Keratinocyte (primary cell): ENCODE results near the gene DNPEP. TPM values are rescaled to one million over a fixed set of nuclear protein-coding genes. Genes with fewer than 3 reads are reported as not detected.

ENCODE experiments used
- DNase-seq: peaks from one replicate; pipeline ENCODE4 v3.0.0-alpha.2; 2011; ENCODE audit warnings: low read depth, missing footprints, low spot score
- FAIRE-seq: peaks from 2 replicates; lab custom pipeline; 2011; peaks lifted over from hg19 to GRCh38; lab: Jason Lieb, UNC
- H2AFZ ChIP-seq: 2 replicates; pipeline ENCODE4 v1.6.0; 2012; ENCODE audit warnings: low read length, control low read depth, inconsistent platforms; ENCODE audit not compliant: control insufficient read depth
- H3K27ac ChIP-seq: 2 replicates; pipeline ENCODE4 v1.5.1; 2011; ENCODE audit warnings: low read length; ENCODE audit not compliant: control insufficient read depth, insufficient read depth
- H3K27me3 ChIP-seq: 3 replicates; pipeline ENCODE4 v1.6.0; 2011; ENCODE audit warnings: low read length; ENCODE audit not compliant: control insufficient read depth, insufficient read depth; ENCODE audit errors: extremely low read depth
- H3K36me3 ChIP-seq, 2 experiments: 2 replicates in 1 of 2; 3 replicates in 1 of 2; pipeline ENCODE4 v1.5.1; 2011; ENCODE audit warnings: low read length in 2 of 2, mild to moderate bottlenecking in 1 of 2; ENCODE audit not compliant: control insufficient read depth in 2 of 2, insufficient read depth in 2 of 2; ENCODE audit errors: extremely low read depth in 1 of 2
- H3K4me1 ChIP-seq: 3 replicates; pipeline ENCODE4 v1.5.1; 2011; ENCODE audit warnings: low read length; ENCODE audit not compliant: control insufficient read depth, insufficient read depth; ENCODE audit errors: extremely low read depth
- H3K4me2 ChIP-seq: 3 replicates; pipeline ENCODE4 v1.6.0; 2011; ENCODE audit warnings: low read depth, low read length; ENCODE audit not compliant: control insufficient read depth, insufficient read depth; ENCODE audit errors: extremely low read depth
- H3K4me3 ChIP-seq, 3 experiments: fragments of 200-600 bp in 1 of 3; sonication (generic) in 1 of 3; 2 replicates in 2 of 3; 3 replicates in 1 of 3; pipeline ENCODE4 v1.5.1; 2011 to 2016; ENCODE audit warnings: low read length in 3 of 3, mild to moderate bottlenecking in 3 of 3, control low read depth in 2 of 3, inconsistent platforms in 1 of 3, low read depth in 1 of 3, mixed read lengths in 1 of 3, mixed run types in 1 of 3, moderate library complexity in 1 of 3; ENCODE audit not compliant: control insufficient read depth in 2 of 3, insufficient read depth in 2 of 3; ENCODE audit errors: extremely low read depth in 1 of 3
- H3K79me2 ChIP-seq: 2 replicates; pipeline ENCODE4 v1.6.0; 2012; ENCODE audit warnings: low read length; ENCODE audit not compliant: control insufficient read depth, insufficient read depth
- H3K9ac ChIP-seq: 3 replicates; pipeline ENCODE4 v1.6.0; 2011; ENCODE audit warnings: low read length; ENCODE audit not compliant: control insufficient read depth, insufficient read depth; ENCODE audit errors: extremely low read depth
- H3K9me1 ChIP-seq: 3 replicates; pipeline ENCODE4 v1.6.0; 2011; ENCODE audit warnings: low read length; ENCODE audit not compliant: control insufficient read depth, insufficient read depth; ENCODE audit errors: extremely low read depth
- H3K9me3 ChIP-seq: 2 replicates; pipeline ENCODE4 v1.5.1; 2012; ENCODE audit warnings: low read depth, low read length; ENCODE audit not compliant: control insufficient read depth
- H4K20me1 ChIP-seq: 3 replicates; pipeline ENCODE4 v1.6.0; 2011; ENCODE audit warnings: low read length; ENCODE audit not compliant: control insufficient read depth, insufficient read depth; ENCODE audit errors: extremely low read depth
- CTCF ChIP-seq, 3 experiments: IDR thresholded peaks in 1 of 3; conservative IDR thresholded peaks in 1 of 3; optimal IDR thresholded peaks in 1 of 3; 2 replicates in 2 of 3; 3 replicates in 1 of 3; pipeline versions ENCODE3 to v1.5.1; 2011; ENCODE audit warnings: low read length in 3 of 3, mild to moderate bottlenecking in 3 of 3, moderate library complexity in 2 of 3, control low read depth in 1 of 3, inconsistent platforms in 1 of 3; ENCODE audit not compliant: insufficient read depth in 2 of 3; ENCODE audit errors: extremely low read depth in 1 of 3
- EZH2 ChIP-seq: IDR thresholded peaks from one replicate; pipeline ENCODE4 v1.6.1; 2012; ENCODE audit warnings: inconsistent platforms, mild to moderate bottlenecking, low read length, moderate library complexity
- dilution Hi-C: fragments of 300-500 bp; cut with MboI; formaldehyde crosslinking; loops from one replicate; pipeline ENCODE4 v1.7.0; 2020; ENCODE audit warnings: low sequenced_read_pairs; ENCODE audit not compliant: extremely low pct_ligation_motif_present
- polyA plus RNA-seq, 5 experiments: library from polyadenylated mRNA; depleted of rRNA in 3 of 5; stranded (reverse) in 3 of 5; stranded (forward) in 1 of 5; unstranded in 1 of 5; fragments of >200 nt; gene quantifications; 1 replicate in 1 of 5; 2 replicates in 3 of 5; 3 replicates in 1 of 5; pipeline versions ENCODE4 v1.2.1 to v1.2.3, GENCODE V29; 2011 to 2012; ENCODE audit warnings: missing spikeins in 2 of 5, low read depth in 1 of 5, low replicate concordance in 1 of 5

The DNPEP gene
- polyA plus RNA-seq, 1 donor (not counting 4 experiments of a cell fraction or from before 2014, with no cell fraction given), result 34.1 TPM

DNA sequence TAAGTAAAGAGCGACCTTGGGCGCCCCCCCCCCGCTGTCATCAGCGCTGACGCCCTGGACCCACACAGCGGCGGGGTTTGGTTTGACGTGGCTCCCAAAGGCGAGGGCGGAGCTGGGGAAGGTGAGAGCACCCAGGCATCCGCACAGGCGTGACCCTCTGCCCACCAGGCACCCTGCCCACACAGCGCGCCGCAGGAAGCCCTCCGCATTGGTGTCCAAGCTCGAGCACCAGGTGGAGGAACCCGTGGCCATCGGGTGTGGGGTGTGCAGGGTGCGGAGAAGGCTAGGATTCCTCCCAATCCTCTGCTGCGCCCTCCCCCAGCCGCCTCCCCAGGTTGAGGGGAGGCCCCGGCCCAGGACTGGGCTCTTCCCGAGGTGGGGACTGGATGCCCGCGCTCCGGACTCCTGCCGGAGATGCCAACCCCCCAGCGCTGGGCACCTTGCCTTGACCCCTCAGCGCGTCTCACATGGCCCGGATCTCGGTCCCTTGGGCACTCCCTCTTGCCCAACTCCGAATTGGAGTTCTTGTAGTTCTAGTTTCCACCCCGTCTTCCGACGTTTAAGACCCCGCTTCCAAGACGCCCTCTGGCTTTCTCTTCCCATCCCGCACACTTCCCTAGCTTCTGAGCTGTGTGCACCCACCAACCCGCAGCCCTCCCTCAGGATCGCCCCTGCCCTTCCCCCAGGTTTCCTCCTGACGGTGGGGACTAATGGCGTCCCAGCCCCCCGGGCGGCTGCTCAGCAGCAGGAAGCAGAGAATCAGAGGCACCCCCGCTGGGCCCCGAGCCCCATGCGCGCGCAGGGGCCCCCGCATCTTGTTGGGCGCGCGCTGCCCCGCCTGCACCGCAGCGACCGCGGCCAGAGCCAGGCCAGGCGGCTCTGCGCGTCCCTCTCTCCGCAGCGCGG, 29.3 kb downstream of the DNPEP start:
- no peak overlapping the region for H3K9ac ChIP-seq
- dilution Hi-C loops, result no loop called here

DNA sequence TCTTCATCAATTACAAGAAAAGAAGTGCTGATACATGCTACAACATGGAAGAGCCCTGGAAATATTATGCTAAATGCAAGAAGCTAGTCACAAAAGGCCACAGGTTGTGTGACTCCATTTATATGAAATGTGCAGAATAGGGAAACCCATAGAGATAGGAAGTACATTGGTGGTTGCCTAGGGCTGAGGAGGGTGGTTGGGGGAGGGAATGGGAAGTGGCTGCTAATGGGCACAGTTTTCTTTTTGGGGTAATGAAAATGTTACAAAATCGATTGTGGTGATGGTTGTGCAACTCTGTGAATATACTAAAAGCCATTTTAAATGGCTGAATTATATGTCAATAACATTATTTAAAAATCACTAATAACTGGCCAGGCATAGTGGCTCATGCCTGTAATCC, 30.9 kb downstream of the DNPEP start:
- no peak overlapping the region for H3K9ac ChIP-seq
- H4K20me1 ChIP-seq, result no peaks in the 10 kb centered on the region
- H3K4me2 ChIP-seq, result no peak overlapping the region
- DNase-seq, result no peak
- FAIRE-seq, result no peak
- H3K36me3 ChIP-seq, result no peaks in the 10 kb centered on the region
- no peaks in the 10 kb centered on the region for H3K9me3 ChIP-seq
- no peak overlapping the region for H3K27ac ChIP-seq
- no peak overlapping the region for H3K4me3 ChIP-seq
- TF ChIP-seq EZH2, result no peak
- TF ChIP-seq CTCF (optimal IDR thresholded peaks at IDR 0.05 in 1 of 3, IDR thresholded peaks at IDR 0.05 in 1 of 3, conservative IDR thresholded peaks at IDR 0.05 in 1 of 3; ENCODE audit: extremely low read depth in 1 of 3, insufficient read depth in 2 of 3, low read length in 3 of 3), result no peak
- H3K27me3 ChIP-seq, result peaks cover 38% of the 10 kb centered on the region
- no peak overlapping the region for H2AFZ ChIP-seq
- H3K9me1 ChIP-seq, result no peaks in the 10 kb centered on the region
- H3K79me2 ChIP-seq, result no peaks in the 10 kb centered on the region
- no peaks in the 10 kb centered on the region for H3K4me1 ChIP-seq
- dilution Hi-C loops, result no loop called here

More for the DNA sequence above, 29.3 kb downstream of the DNPEP start:
- Histone ChIP-seq H3K4me1 (peaks cover 6% of the 10 kb centered on the region), H3K27me3 (peaks cover 38% of the 10 kb centered on the region), H3K9me3 (no peaks in the 10 kb centered on the region), H3K79me2 (no peaks in the 10 kb centered on the region), H3K4me2 (peak overlapping the region; percentile 16), H3K36me3 (no peaks in the 10 kb centered on the region), H3K4me3 (no peak overlapping the region), H3K9me1 (no peaks in the 10 kb centered on the region), H3K27ac (no peak overlapping the region), H2AFZ (no peak overlapping the region), H4K20me1 (no peaks in the 10 kb centered on the region)
- FAIRE-seq (no peak), DNase-seq (no peak)
- TF ChIP-seq EZH2 (peak; percentile 96), CTCF (optimal IDR thresholded peaks at IDR 0.05 in 1 of 3, IDR thresholded peaks at IDR 0.05 in 1 of 3, conservative IDR thresholded peaks at IDR 0.05 in 1 of 3; ENCODE audit: extremely low read depth in 1 of 3, insufficient read depth in 2 of 3, low read length in 3 of 3) (no peak)
